AG09319 (cell line): ENCODE results near the gene EFCAB6.

ENCODE experiments used
- DNase-seq: peaks from one replicate; pipeline ENCODE4 v3.0.0-alpha.2; 2010; ENCODE audit warnings: low read depth; ENCODE audit errors: extremely low read depth
- CTCF ChIP-seq: IDR thresholded peaks from 2 replicates; pipeline ENCODE4 v1.5.1; 2011; ENCODE audit warnings: low read depth, mild to moderate bottlenecking, inconsistent platforms, low read length, moderate library complexity

EFCAB6 gene

GRCh38 chr22:43823353-43823908, 11.3 kb upstream of the EFCAB6 start:
- no peak for TF ChIP-seq CTCF
- DNase-seq = no peak

DNA sequence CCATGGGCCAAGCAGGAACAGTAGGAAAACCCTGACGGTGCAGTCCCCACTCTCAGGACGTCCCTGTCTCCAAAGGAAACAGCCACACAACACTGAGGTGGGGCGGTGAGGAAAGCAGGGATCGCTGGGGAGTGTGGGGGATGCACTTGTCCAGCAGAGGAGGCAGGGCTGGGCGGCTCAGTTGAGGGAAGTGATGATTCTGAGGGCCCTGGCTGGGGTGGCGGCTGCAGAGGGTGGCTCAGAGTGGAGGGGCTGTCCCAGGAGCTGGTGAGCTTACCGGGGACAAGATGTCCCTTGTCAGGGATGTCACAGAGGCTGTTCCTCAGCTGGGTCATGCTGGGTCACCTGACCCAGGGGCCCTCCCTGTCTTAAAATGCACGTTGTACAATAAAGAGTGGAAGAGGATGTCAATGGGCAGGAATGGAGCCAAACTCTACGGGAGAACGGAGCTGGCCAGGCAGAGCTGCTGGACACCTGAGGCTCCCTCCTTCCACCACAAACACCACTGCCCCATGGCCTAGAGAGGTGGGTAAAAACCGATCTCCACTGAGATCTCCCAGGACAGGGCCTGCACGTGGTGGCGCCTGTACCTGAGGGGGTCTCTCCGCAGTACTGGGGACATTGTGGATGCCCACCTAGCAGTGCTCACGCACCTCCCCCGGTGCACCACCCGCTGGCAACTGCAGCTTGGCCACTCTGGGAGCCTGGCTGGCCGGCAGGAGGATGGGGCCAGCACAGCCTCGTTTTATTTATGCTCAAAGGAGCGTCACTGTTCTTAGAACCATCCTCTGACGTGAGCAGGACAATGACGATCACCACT, 9.7 kb upstream of the EFCAB6 start:
- no peak for TF ChIP-seq CTCF
- DNase-seq = no peak

GRCh38 chr22:43820651-43821305, 8.7 kb upstream of the EFCAB6 start:
- no peak for TF ChIP-seq CTCF
- no peak for DNase-seq

DNA sequence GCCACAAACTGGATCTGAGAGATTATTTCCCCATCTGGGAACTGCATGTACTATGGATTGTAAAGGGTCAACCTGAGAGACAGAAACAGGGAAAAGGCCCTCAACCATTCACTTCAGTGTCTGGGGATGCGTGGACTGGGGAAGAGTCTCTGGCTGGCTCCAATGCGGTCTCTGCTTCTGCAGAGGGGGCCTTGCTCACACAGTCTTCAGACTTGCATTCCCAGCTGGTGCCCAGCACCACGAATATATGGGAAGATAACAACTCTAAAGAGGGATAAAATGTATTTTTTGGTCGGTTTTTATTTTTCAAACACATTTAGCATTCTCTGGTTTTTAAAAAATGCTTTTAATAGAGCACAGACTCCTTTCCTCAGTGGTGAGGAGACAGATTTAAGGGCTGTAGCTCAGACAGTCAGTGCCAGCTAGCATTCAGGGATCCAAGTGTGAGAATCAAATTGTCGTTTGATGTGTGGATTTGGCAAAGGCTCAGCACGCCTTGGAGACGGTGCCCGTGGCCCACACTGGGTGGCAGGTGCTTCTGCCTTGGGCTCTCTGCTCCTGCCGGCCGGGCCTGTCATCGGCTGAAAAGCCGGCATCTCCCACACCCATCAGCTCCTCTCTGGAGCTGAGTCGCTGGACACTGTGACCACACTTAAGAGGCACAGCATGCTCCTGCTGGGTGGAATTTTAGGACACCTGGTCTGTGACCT, 8.0 kb upstream of the EFCAB6 start:
- DNase-seq = no peak
- TF ChIP-seq CTCF = no peak

DNA sequence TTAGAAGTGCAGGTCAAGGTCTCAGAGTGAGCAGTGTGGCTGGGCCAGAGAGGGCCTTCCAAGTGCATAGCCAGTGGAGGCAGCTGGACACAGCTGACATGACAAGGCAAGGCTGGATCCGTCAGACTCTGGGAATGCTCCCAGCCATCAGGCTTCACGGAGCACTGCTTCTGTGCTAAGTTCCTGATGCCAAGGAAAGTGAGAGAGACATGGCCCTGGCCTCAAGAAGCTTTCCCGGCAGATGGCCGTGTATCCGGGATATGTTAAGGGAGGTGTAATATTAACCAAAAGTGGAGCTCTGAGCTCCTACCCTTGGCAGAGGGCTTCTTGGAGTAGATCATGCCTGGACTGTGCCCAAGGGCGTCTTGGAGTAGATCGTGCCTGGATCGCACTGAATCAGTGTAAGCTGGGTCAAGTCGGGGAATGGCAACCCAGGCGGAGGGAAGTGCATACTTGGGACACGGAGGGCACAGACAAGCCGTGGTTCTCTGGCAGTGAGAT, 7.4 kb upstream of the EFCAB6 start:
- no peak for DNase-seq
- no peak for TF ChIP-seq CTCF

DNA sequence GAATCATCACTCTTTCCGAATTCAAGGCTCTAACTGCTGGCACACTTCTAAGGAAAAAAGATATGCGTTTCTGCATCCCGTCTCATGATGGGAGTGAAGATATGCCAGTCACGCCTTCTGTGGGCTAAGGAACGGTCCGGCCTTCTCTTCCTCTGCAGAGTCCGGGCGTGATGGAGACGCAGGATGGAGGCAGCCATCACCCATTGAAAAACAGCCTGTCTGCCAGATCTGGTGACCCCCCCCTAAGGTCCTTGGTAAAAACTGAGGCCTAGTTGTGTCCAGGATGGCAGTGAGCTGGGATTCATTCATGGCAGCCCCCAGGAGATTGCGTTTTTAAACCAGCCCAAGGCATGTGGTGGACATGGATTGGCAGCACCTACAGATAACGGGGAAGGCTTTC, 6.9 kb upstream of the EFCAB6 start:
- TF ChIP-seq CTCF = no peak
- no peak for DNase-seq

GRCh38 chr22:43817402-43817801, 5.3 kb upstream of the EFCAB6 start:
- no peak for DNase-seq
- TF ChIP-seq CTCF = no peak
